Gastrocnemius medialis (tissue), 4 donors: ENCODE results near the gene CNPY2.

Experiments used
- POLR2A ChIP-seq, 2 donors: fragments of 450-650 bp; IDR thresholded peaks; one replicate each; pipeline ENCODE4 v1.6.1; 2017; ENCODE audit warnings: antibody characterized with exemption in 2 of 2, mild to moderate bottlenecking in 2 of 2, moderate library complexity in 2 of 2
- TF ChIP-seq, protein P1 (sequence below), 5 experiments: fragments of 450-650 bp in 3 of 5; fragments of 200-600 bp in 2 of 5; sonication (generic) in 2 of 5; IDR thresholded peaks in 4 of 5; conservative IDR thresholded peaks in 1 of 5; 1 replicate in 4 of 5; 2 replicates in 1 of 5; pipeline ENCODE4 v1.5.1; 2016 to 2019; ENCODE audit warnings: antibody characterized with exemption in 5 of 5, mild to moderate bottlenecking in 3 of 5, moderate library complexity in 3 of 5

GRCh38 chr12:56333197-56333678 lies 17.4 kb upstream of the CNPY2 start:
- TF ChIP-seq, protein P1, sequence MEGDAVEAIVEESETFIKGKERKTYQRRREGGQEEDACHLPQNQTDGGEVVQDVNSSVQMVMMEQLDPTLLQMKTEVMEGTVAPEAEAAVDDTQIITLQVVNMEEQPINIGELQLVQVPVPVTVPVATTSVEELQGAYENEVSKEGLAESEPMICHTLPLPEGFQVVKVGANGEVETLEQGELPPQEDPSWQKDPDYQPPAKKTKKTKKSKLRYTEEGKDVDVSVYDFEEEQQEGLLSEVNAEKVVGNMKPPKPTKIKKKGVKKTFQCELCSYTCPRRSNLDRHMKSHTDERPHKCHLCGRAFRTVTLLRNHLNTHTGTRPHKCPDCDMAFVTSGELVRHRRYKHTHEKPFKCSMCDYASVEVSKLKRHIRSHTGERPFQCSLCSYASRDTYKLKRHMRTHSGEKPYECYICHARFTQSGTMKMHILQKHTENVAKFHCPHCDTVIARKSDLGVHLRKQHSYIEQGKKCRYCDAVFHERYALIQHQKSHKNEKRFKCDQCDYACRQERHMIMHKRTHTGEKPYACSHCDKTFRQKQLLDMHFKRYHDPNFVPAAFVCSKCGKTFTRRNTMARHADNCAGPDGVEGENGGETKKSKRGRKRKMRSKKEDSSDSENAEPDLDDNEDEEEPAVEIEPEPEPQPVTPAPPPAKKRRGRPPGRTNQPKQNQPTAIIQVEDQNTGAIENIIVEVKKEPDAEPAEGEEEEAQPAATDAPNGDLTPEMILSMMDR (IDR thresholded peaks at IDR 0.05 in 4 of 5, conservative IDR thresholded peaks at IDR 0.05 in 1 of 5): no peak
- TF ChIP-seq POLR2A (IDR thresholded peaks at IDR 0.05): no peak
